ENCODE data around the gene CTTNBP2. TPM values are rescaled to one million over a fixed set of nuclear protein-coding genes. Genes with fewer than 3 reads are reported as not detected.

CTTNBP2 gene
- total and polyA plus RNA-seq, 2 of the 13 experiments (the other 11 are each of a cell fraction or from before 2014, with no cell fraction given), result not detected

DNA sequence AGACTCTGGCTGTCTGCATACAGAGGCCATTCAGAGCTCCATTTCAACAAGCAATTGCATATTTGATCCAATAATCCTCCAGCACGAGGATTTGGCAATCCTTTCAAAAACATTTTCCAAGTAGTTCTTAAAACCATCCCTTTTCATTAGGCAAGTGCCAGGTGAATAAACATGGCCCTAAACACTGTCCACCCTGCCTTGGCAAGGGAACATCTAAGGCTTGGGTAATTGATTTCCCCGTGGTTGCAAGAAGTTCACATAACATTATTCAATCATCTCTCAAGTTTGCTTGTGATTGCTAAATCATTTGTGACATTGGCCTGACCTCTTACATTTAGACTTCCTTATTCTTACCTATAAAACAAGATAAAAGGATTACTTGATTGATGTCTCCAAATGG lies 175.2 kb downstream of the CTTNBP2 start:
- Histone ChIP-seq H3K79me2 (ENCODE audit: insufficient read depth, low read length) (no peaks in the 10 kb centered on the region), H3K36me3 (replicated peaks in 1 of 2; ENCODE audit: control insufficient read depth in 1 of 2, insufficient read depth in 2 of 2, low read length in 2 of 2) (no peaks in the 10 kb centered on the region), H2AFZ (ENCODE audit: low read length) (no peak overlapping the region), H3K27ac (ENCODE audit: extremely low read length, insufficient read depth, low read length) (no peak overlapping the region), H3K4me3 (replicated peaks in 1 of 3; ENCODE audit: insufficient read depth in 1 of 3, low read depth in 2 of 3, low read length in 3 of 3) (no peak overlapping the region), H4K20me1 (ENCODE audit: insufficient read depth, low read length) (no peaks in the 10 kb centered on the region), H3K9me3 (ENCODE audit: low read length) (no peaks in the 10 kb centered on the region), H3K27me3 (ENCODE audit: control insufficient read depth in 1 of 2, insufficient read depth in 2 of 2, low read length in 2 of 2) (no peaks in the 10 kb centered on the region), H3K9ac (ENCODE audit: insufficient read depth, low read depth, low read length) (no peak overlapping the region), H3K4me1 (ENCODE audit: insufficient read depth, low read length) (no peaks in the 10 kb centered on the region), H3K4me2 (ENCODE audit: low read depth, low read length) (no peak overlapping the region)
- intact Hi-C loops (cut with micrococcal nuclease; ENCODE audit: unreplicated experiment) (no loop called here), in situ Hi-C loops (cut with HindIII; ENCODE audit: extremely low pct_ligation_motif_present, low pct_unique_long_range_greater_than_20kb) (no loop called here)
- DNase-seq (ENCODE audit: low spot score), result no peak
- FAIRE-seq, result no peak
- ChIA-PET CTCF (ENCODE audit: low intra/inter-chr PET ratio, low total read pairs) (no interaction called here), POLR2A (no interaction called here)
- ATAC-seq, result no peak
- 5% methylated on average over 2 of the region's 2 CpGs for WGBS (ENCODE audit: low lambda C conversion rate)
- BruUV-seq (replicated peaks), result no TSS peak
- no peak for TF ChIP-seq ZNF30 (CRISPR knock-in tag; IDR thresholded peaks at IDR 0.05)
- TF ChIP-seq ZNF788 (CRISPR knock-in tag; IDR thresholded peaks at IDR 0.05; ENCODE audit: borderline replicate concordance), result no peak
- TF ChIP-seq, protein P1, sequence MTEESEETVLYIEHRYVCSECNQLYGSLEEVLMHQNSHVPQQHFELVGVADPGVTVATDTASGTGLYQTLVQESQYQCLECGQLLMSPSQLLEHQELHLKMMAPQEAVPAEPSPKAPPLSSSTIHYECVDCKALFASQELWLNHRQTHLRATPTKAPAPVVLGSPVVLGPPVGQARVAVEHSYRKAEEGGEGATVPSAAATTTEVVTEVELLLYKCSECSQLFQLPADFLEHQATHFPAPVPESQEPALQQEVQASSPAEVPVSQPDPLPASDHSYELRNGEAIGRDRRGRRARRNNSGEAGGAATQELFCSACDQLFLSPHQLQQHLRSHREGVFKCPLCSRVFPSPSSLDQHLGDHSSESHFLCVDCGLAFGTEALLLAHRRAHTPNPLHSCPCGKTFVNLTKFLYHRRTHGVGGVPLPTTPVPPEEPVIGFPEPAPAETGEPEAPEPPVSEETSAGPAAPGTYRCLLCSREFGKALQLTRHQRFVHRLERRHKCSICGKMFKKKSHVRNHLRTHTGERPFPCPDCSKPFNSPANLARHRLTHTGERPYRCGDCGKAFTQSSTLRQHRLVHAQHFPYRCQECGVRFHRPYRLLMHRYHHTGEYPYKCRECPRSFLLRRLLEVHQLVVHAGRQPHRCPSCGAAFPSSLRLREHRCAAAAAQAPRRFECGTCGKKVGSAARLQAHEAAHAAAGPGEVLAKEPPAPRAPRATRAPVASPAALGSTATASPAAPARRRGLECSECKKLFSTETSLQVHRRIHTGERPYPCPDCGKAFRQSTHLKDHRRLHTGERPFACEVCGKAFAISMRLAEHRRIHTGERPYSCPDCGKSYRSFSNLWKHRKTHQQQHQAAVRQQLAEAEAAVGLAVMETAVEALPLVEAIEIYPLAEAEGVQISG (CRISPR knock-in tag; IDR thresholded peaks at IDR 0.05), result no peak
- TF ChIP-seq ZNF12 (CRISPR knock-in tag; IDR thresholded peaks at IDR 0.05), result no peak
- TF ChIP-seq SIN3B (IDR thresholded peaks at IDR 0.05; ENCODE audit: low read length), result no peak
- no peak for TF ChIP-seq MATR3 (CRISPR knock-in tag; IDR thresholded peaks at IDR 0.05)
- TF ChIP-seq, protein P2, sequence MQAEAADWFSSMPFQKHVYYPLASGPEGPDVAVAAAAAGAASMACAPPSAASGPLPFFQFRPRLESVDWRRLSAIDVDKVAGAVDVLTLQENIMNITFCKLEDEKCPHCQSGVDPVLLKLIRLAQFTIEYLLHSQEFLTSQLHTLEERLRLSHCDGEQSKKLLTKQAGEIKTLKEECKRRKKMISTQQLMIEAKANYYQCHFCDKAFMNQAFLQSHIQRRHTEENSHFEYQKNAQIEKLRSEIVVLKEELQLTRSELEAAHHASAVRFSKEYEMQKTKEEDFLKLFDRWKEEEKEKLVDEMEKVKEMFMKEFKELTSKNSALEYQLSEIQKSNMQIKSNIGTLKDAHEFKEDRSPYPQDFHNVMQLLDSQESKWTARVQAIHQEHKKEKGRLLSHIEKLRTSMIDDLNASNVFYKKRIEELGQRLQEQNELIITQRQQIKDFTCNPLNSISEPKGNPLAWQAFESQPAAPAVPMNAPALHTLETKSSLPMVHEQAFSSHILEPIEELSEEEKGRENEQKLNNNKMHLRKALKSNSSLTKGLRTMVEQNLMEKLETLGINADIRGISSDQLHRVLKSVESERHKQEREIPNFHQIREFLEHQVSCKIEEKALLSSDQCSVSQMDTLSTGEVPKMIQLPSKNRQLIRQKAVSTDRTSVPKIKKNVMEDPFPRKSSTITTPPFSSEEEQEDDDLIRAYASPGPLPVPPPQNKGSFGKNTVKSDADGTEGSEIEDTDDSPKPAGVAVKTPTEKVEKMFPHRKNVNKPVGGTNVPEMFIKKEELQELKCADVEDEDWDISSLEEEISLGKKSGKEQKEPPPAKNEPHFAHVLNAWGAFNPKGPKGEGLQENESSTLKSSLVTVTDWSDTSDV (CRISPR knock-in tag; IDR thresholded peaks at IDR 0.05), result no peak
- TF ChIP-seq MED8 (CRISPR knock-in tag; IDR thresholded peaks at IDR 0.05; ENCODE audit: insufficient replicate concordance), result no peak
- TF ChIP-seq, protein P3, sequence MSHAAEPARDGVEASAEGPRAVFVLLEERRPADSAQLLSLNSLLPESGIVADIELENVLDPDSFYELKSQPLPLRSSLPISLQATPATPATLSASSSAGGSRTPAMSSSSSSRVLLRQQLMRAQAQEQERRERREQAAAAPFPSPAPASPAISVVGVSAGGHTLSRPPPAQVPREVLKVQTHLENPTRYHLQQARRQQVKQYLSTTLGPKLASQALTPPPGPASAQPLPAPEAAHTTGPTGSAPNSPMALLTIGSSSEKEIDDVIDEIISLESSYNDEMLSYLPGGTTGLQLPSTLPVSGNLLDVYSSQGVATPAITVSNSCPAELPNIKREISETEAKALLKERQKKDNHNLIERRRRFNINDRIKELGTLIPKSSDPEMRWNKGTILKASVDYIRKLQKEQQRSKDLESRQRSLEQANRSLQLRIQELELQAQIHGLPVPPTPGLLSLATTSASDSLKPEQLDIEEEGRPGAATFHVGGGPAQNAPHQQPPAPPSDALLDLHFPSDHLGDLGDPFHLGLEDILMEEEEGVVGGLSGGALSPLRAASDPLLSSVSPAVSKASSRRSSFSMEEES (CRISPR knock-in tag; IDR thresholded peaks at IDR 0.05), result no peak
- no peak for TF ChIP-seq SP1 (IDR thresholded peaks at IDR 0.05)
- TF ChIP-seq SP1 (CRISPR knock-in tag; IDR thresholded peaks at IDR 0.05), result no peak

All from HepG2 (cell line).